NCI-H69 (cell line): Measurements from ENCODE around the gene SH2D3A.
"Not testable (repeated sequence)": the region's sequence is repeated elsewhere in the genome, so short reads cannot be mapped to it uniquely, and the experiment has no call there.

Experiments used
- DNase-seq: peaks from one replicate; lab custom pipeline; 2025; lab: John Stamatoyannopoulos, UW

The SH2D3A gene

DNA sequence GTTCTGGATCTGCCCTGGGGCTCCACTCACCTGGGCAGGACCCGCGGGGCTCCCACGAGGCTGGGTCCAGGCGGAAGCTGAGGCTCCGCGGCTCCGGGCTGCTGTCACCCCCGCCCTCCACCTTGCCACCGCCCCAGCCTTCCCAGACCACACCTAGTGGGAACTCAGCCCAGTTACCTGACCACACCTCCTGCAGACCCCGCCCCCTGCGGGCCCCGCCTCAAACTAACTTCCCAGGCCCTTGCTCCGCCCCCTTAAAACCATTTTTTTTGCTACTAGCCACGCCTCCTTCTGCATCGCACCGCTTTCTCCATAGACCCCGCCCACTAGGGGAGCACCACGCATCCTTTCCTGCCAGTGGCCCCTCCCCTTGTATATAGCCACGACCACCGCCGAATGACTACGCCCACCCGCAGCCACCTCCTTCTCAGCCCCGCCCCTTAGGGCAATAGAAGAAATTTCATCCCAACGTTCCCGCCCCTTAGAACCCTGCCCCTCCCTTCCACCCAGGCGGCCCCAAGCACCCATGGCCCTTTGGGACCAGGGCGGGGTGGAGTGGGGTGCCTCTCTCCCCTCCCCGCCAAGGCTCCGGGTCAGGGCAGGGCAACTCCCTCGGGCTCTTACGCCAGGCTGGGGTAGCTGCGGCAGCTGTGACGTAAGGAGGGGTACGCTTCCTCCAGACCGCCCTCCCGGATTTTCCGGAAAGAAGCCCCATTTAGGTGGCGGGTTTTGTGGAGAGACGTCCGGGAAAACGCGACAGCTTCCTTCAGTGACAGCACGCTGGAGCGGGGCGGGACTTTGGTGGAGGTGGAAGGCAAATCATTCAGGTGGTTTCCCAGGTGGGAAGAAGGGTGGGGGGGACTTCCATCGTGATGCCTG, at the start of gene SH2D3A:
SH2D3A (minus strand) TSS at position 79 of the 879 bp plus-strand sequence. CDS start 3,687 bp downstream, outside the sequence.
- no peak for DNase-seq

DNA sequence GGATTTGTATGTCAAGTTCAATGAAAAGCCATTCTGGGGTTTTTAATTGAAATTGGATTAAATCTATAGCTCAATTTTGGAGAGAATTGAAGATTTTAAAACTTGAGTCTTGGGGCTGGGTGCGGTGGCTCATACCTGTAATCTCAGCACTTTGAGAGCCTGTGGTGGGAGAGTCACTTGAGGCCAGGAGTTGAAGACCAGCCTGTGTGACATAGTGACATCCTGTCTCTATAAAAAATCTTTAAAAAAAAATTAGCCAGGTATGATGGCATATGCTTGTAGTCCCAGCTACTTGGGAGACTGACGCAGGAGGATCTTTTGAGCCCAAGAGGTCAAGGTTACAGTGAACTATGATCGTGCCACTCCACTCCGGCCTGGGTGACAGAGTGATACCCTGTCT, 46.4 kb upstream of the SH2D3A start:
- DNase-seq: no peak

DNA sequence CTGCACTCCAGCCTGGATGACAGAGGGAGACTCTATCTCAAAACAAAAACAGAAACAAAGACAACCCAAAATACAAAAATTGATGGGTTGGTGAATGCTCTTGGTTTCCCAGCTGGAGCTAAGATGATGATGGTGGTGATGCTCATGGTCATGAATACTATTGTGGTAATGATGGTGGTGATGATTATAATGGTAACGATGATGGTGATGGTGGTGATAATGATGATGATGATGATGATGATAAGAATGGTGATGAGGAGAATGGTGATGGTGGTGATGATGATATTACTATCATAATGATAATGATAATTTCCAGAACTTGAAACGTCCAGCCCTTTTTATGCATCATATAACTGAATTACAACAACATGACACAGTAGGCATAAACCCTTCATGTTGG, 45.4 kb upstream of the SH2D3A start:
- DNase-seq: no peak

DNA sequence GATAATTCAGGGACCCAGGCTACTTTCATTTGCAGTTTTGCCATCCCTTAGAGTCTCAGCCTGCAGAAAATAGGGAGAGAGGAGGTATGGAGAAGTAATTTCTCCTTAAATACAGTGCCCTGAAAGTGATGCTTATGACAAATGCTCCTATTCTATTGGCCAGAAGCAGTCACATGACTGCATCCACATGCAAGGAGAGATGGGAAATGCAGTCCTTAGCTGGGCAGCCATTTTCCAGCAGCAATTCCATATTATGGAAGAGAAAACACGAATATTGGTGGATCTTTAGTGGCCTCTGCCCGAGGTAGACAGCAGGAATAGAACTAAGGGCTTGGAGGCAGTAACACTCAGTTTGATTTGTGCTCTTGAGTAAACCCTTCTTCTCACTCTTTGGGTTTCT, 44.7 kb upstream of the SH2D3A start:
- DNase-seq: no peak

DNA sequence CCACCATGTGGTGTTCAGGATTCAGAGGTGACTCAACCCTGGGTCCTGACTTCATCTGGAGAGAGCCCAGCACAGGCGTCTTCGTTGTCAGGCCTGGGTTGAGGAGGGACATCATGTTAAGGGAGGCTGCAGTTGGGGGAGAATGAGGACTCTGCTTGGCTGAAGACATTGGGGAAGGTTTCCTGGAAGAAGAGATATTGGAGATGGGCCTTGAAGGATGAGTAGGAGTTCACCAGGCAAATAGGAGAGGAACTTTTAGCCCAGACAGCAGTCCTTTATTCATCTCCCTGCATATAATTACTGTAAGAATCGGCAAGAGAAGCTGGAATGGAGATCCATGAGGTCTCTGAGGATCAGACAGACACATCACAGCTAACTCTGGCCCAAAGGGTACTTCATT, 44.1 kb upstream of the SH2D3A start:
- no peak for DNase-seq

DNA sequence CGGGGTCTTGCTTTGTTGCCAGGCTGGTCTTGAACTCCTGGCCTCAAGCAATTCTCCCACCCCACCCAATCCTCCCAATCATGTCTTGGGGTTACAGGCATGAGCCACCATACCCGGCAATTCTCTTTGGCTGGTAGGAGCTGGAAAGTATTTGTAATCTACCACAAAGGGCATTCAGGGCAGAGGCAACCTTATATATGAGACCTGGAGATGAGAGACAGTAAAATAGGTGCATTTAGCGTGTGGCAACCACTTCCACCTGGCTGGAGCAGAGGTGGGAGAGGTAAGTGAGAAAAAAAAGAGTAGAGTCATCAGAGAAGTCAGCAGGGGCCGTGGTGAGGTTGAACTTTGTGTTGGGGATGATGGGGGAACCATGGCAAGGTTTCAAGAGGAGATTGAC, 42.0 kb upstream of the SH2D3A start:
- no peak for DNase-seq

DNA sequence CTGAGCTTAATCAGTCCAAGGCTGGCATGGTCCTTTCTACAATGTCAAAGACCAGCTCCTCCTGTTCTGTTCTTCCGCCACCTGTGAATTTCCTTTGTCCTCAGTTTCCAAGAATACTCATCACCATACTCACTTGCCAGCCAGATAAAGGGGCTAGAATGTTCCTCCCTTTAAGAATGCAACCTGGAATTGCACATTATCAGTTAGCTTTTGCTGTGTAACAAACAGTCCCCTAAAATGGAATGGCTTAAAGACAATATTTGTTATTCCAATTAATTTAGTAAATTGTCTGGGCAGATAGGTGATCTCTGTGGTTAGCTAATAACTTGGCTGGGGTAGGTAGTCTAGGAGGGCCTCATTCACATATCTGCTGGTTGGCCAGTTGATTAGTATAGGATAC, 41.3 kb upstream of the SH2D3A start:
- DNase-seq: no peak

DNA sequence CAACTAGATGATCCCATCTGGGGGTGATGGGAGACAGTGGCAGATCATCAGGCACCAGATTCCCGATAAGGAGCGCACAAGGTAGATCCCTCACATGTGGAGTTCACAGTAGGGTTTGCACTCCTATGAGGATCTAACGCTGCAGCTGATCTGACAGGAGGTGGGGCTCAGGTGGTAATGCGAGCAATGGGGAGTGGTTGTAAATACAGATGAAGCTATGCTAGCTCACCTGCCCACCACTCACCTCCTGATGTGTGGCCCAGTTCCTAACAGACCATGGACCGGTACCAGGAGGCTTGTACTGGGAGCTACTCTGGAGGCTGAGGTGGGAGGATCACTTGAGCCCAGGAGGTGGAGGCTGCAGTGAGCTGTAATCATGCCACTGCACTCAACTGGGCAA, 40.1 kb upstream of the SH2D3A start:
- no peak for DNase-seq

DNA sequence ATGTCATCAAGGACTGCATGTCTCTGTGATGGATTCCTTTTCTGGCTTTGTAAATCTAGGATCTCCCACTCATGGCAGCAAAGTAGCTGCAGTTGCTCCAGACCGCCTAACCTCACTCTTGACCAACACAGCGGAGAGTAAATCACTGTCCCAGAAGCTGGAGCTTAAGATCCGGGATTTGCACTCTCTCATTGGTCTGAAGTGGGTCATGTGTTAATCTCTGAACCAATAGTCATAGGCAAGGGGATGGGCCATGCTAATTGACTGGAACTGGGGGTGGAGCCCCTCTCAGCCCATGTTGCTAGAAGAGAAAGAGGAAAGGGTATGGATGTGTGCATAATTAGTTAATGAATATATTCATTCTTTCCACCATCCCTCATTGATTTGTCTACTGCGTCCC, 39.3 kb upstream of the SH2D3A start:
- DNase-seq: no peak

DNA sequence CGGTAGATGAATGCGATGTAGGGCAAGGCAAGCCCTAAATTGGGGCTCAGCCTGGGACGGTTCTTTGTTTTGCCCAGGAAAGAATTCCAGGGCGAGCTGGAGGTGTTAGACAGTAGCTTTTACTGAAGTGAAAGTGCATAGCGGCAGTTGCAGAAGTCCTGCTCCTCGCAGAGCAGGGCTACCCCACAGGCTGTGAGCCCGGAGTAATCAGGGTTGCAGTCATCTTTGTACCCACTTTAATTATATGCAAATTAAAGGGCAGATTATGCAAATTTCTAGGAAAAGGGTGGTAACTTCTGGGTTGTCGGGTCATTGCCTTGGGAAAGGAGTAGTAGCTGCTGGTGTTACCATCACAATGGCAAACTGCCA, 35.8 kb upstream of the SH2D3A start:
- no peak for DNase-seq

DNA sequence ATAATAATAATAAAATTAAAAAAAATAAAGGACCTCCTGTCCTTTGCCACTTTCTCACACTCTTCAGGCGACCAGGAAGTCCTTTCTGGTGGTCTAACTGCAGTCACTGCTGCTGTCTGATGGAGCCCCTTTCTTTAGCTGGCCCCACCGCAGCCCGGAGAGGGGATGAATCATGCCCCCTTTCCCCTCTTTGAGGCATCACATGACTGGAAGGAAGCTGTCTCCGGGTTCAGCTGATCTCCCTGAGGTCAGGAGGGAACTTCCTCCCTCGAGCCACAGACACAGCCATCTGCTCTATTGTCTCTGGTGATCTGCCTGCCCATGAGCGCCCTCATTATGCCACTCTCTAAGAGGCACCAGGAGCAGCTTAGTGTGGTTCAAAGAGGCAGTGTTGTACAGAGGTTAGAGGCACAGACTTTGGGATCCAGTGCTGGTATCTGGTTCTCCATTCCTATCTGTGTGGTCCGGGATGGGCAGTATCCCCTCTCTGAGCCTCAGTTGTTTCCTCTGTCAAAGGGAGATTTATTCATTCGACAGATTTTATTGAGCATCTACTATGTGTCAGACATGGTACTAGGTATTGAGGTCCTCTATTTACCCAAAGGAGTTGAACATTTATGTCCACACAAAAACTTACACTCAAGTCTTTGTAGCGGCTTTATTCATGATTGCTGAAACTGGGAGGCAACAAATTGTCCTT, 35.3 kb upstream of the SH2D3A start:
- DNase-seq: no peak

DNA sequence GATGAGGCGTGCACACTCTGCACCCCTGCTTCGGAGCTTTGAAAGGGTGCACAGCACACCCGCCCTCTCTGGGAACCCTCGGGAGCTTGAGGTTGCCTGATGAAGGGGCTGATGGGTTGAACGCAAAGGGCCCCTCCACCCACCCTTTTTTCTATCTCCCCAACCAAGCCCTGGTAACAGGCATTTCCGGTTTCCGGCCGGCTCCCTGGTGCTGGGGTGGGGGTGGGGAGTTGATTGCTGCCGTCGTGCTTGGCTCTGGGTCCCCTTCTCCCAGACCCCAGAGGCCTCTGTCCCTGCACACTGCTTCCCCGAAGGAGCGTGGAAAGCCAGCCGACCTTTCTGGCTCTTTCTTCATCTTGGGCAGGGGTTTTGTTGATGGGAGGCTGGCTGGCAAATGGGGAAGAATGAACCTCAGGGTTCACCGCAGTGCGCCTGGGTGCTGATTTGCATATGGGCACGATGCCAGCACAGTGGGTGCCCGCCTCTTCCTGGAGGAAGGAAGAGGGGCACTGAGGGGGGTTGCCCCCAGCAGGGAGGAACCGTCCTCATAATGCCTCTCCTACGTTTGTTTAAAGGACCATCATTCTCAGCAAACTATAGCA, 34.4 kb upstream of the SH2D3A start:
- no peak for DNase-seq

DNA sequence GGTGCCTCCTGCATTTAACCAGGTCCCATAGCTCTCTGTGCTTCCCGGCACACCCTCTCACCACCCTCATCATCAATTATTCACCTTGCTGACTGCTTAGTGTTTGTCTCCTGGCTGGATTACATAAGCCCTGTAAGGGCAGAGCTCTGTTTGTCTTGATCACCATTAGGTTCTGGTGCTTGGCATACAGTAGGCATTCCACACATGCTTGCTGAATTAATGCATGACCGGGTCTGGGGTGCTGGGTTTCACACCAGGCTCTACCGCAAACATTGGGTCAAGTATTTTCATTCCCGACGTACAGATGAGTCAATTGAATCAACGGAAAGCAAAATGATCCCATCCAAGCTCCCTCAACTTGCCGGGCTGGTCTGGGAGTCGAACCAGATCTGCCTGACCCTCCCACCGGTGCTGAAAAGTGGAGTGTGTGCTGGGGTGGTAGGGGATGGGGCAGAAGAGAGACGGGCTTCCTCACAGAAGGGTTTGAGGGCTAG, 33.8 kb upstream of the SH2D3A start:
- no peak for DNase-seq

DNA sequence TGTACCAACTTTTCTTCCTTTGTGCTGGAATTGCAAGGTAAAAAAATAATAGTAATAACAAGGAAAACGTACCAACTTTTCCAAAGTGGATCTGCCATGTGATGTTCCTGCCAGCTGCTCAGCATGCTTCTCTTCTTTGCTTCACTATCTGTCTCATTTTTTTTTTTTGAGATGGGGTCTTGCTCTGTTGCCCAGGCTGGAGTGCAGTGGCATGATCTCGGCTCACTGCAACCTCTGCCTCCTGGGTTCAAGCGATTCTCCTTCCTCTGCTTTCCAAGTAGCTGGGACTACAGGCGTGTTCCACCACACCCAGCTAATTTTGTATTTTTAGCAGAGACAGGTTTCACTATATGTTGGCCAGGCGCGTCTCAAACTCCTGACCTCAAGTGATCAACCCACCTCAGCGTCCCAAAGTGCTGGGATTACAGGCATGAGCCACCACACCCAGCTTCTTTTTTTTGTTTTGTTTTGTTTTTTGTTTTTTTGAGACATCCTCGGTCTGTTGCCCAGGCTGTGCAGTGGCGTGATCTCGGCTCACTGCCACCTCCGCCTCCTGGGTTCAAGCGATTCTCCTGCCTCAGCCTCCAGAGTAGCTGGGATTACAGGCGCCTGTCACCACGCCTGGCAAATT, 33.0 kb upstream of the SH2D3A start:
- DNase-seq: not testable (repeated sequence)

DNA sequence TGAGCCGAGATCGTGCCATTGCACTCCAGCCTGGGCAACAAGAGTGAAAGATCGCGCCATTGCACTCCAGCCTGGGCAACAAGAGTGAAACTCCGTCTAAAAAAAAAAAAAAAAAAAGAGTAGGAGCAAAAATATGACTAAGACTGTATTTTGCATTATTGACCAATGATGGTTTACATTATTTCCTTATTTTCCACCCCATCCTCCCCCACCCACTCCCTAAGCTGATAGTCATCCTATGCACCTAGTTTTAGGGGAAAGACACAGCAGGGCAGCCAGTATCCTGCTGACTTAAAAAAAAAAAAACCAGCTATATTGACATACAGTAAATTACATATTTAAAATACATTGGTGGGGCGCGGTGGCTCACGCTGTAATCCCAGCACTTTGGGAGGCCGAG, 30.4 kb upstream of the SH2D3A start:
- DNase-seq: no peak

DNA sequence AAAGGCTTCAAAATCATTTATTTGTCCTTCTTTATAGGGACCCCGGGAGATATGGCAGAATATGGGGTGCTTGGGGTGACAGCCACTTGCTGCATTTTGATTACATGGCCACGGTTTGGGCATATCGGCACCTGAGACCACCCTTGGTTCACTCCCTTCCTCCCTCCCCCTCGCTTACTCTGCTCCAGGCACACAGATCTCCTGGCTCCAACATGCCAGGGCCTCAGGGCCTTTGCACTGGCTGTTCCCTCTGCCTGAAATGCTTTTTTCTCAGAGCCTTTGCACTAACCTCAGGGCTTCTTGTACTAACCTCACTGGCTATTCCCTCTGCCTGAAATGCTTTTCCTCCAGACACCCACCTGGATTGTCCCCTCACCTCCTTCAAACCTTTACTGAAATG, 29.0 kb upstream of the SH2D3A start:
- no peak for DNase-seq

DNA sequence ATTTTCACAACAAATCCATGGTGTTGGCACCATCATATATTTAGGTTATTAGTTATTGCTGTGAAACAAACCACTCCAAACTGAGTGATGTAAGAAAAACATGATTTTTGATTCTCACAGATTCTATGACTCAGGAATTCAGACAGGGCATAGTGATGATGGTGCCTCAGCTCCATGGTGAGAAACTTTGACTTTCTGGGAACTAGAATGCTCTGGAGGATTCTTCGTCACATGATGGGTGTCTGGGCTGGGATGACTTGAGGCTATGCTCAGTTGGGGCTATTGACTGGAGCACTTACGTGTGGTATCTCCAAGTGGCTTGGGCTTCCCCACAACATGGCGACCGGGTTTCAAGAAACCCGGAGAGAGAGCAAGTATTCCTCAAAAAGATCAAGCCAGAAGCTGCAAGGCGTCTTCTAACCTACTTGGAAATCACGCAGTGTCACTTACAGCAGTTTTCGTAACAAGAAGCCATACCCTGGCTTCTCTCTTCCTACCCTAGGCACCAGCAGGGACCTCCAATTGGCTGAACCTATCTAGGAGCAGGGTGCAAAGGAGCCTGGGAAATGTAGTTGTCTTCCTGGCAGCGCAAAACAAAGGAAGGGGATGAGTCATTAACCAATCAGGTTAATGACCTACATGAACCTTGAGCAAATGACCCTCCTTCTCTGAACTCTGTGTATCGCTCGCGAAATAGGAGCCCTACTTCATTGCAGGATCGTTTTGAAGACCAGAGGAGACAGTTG, 27.6 kb upstream of the SH2D3A start:
- no peak for DNase-seq

DNA sequence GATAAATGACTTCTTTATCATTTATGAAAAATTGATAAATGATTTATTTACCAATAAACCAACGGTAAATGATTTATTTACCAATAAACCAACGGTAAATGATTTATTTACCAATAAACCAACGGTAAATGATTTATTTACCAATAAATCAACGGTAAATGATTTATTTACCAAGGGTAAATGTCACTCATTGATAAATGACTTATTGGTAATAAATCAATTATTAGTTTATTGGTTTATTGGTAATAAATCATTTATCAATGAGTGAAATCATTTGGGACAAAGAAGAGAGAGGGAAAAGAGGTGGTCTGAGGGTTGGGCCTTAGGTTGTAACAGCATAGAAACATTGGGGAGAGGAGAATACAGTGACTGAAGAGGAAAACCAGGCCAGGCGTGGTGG, 26.7 kb upstream of the SH2D3A start:
- no peak for DNase-seq

DNA sequence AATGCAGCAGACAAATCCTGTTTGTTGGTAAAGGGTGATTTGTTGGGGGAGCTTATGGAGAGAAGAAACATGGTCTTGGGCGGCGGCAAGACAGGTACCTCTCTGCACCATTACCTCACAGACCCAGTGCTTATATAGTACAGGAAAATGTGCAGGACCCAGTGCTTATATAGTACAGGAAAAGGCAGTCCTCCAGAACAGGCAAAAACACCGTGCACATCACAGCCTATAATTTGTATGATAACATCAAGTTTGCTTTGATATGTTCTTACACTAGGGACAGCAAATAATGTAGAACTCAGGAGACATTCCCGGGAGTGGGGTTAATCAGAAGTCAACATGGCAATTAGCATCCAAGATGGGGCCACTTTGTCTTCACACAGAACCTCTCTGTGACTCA, 26.2 kb upstream of the SH2D3A start:
- DNase-seq: no peak

DNA sequence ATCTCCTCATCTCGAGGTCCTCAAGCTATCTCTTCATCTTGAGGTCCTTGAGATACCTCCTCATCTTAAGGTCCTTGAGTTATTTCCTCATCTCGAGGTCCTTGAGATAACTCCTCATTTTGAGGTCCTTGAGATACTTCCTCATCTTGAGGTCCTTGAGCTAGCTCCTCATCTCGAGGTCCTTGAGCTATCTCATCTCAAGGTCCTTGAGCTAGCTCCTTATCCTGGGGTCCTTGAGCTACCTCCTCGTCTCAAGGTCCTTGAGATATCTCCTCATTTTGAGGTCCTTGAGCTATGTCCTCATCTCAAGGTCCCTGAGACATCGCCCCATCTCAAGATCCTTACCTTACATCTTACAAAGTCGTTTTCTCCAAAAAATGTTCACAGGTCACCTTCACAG, 24.0 kb upstream of the SH2D3A start:
- DNase-seq: no peak

DNA sequence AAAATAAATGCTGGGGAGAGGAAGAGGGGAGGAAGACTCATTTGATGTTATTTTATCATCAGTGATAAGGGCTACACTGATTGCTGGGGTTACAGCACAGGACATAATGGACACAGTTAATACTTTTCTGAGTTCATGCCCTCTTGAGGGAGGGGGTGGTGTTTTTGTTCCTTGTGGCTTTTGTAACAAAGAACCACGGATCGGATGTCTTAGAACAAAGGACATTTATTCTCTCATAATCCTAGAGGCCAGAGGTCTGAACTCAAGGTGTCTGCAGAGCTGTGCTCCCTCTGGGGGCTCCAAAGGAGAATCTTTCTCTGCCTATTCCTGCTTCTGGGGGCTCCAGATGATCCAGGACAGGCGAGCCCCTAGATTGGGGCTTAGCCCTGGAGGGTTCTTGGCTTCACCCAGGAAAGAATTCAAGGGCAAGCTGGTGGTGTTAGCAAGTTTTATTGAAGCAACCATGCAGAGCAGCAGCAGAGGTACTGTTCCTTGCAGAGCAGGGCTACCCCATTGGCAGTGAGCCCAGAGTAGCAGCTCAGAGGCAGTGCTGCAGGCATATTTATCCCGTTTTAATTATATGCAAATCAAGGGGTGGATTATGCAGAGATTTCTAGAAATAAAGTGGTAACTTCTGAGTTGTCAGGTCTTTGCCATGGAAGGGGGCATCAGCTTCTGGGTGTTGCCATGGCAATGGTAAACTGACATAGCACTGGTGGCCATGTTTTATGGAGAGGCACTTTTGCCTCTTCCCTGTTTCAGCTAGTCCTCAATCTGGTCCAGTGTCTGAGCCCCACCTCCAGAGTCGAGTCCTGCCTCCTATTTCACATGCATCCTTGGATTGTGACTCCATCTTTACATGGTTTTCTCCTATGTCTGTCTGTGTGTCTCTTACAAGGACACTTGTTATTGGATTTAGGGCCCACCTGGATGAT, 23.2 kb upstream of the SH2D3A start:
- DNase-seq: no peak
